ENCODE data around the gene TJAP1.

TJAP1 gene

GRCh38 chr6:43541774-43542471 lies 64.6 kb downstream of the TJAP1 start:
- no peak for DNase-seq

DNA sequence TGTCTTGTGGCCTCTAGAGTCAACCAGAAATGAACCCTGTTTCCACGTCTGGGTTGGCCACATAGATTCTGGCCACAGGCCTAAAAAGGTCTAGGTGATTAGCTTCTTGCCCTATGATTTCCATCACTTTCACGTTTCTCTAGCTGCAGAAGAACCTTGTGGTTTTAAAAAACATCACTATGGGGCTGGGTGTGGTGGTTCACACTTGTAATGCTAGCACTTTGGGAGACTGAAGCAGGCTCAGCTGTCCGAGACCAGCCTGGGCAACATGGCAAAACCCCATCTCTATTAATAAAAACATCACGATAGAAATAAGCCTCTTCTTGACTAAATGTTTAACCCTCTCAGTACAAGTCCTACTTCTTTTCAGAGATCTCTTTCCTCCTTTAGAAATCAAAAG lies 67.1 kb downstream of the TJAP1 start:
- DNase-seq = no peak

DNA sequence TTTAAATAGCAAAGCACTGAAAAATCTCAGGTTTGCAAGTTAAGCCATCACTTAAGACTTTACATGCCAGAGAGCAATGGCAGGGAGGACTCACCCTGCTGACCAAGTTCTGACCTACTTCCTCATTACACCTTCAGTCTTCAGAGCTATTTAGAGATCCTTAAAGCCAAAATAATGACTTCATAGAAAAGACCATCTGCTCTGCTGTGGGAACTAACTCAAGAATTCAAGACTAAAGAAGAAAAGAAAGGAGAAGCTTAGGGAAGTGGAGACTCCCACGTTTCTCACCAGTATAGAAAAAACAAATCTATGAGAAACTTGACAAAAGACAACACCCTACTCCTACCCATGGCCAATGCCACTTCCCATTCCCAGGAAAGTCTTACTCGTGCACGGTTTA lies 69.9 kb downstream of the TJAP1 start:
- no peak for DNase-seq

Data from stimulated activated CD4-positive, alpha-beta T cell treated with anti-CD3 and anti-CD28 coated beads, Interleukin-2, amount 100 ng/mL, for 24 hours (primary cell).